ENCODE measurements around the gene CARMIL1.

Gene CARMIL1

DNA sequence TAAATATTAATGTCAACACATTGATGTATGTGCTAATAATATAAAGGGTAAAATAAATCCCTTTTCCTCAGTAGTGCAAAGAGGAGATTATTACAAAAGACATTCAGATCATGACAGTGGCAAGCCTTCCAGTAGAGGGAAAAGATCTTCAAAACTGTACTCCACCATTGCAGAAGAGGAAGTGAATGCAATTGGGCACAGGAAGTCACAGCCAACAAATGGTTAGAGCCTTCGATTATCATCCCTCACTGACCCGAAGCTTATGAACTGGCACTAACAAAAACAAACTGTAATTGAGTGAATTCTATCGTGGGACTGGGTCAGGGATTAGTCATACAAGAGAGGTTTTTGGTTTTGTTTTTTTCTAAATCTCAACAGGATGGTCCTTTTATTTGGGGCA lies 333.5 kb downstream of the CARMIL1 start:
- no peak for DNase-seq (ENCODE audit: low read depth, low spot score)

DNA sequence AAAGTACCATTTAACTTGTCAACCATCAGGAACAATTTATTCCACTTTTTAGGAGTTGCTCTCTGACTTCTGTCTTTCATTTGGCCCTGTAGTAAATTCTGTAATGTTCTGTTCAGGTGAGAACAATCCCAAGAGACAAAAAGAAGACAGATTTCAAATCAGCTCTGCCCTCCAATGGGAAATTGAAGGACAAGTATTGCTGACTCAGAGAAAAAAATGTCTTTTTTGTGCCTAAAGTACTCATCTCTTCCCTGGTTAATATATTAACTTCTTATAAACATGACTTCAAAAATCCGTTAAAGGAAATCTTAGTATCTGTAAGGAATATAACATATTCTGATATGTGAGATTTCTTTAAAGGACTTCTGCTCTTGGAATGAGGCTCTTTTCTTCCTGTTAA lies 334.2 kb downstream of the CARMIL1 start:
- DNase-seq (ENCODE audit: low read depth, low spot score), result no peak

DNA sequence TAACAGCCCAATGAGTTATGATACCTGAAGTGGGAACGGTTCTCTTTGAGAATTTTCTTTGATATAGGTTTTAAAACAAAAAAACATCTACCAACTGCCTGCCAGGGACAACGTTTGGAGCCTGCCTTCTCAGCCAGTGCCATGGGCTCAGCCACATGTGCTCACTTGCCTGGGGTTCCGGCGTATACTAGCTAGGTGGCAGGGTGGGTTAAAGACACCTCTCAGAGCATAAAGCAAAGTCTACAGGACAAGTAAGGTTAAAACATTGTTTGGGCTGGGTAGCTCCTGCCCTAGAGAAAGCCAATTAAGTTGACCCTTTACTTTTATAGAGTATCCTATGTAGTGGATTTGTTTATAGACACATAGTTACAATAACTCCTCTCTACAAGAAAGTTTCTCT lies 334.9 kb downstream of the CARMIL1 start:
- DNase-seq (ENCODE audit: low read depth, low spot score), result no peak

DNA sequence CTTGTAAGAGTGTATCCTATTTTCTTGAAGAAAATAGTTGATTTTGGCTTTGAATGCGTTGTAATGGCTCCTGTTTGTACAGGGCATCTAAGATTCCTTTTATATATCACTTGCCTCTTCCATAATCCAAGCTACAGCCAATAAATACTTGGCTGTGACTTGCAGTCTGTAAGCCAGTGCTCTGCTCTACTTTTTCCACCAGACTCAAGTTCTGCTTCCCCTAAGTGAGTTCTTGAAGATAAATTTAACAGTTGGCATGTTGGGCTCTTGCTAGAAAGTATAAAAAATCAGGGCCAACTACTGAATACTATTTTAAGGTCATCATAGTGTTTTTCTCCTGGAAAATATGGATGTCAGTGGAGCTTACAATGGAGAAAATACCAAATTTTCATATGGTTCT lies 336.3 kb downstream of the CARMIL1 start:
- no peak for DNase-seq (ENCODE audit: low read depth, low spot score)

DNA sequence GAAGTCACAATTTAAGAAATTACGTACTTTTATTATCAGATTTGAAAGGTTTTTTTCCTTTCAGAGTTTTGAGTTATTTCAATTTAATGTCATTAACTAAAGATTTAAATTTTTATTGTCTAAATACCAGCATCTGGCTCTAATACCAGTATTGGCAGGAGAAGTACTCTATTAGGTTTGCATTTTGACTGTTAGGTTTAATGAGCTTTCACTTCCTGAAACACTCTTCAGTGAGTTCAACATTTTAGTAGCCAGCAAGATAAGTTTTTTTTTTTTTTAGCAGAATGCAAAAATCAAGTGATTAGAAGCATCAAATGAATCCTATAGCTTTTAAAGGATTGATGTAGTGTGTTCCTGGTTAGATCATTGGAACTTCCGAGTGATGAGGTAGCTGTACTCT lies 338.8 kb downstream of the CARMIL1 start:
- DNase-seq (ENCODE audit: low read depth, low spot score), result no peak

DNA sequence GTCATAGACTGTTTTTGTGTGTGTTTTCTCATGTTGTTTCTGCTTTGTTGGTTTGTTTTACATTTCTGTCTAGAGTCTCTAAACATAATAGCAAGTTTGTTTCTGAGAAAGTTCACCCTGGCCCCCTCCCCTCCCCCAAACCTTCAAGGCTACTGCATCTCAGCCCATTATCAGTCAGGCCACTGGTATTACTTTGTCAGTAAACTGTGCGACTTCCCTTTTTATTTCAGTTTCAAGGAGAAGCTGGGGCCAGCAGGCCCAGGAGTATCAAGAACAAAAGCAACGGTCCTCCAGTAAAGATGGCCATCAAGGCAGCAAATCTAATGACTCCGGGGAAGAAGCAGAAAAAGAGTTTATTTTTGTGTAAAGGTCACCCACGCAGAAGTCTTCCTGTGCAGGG lies 340.0 kb downstream of the CARMIL1 start:
- no peak for DNase-seq (ENCODE audit: low read depth, low spot score)

DNA sequence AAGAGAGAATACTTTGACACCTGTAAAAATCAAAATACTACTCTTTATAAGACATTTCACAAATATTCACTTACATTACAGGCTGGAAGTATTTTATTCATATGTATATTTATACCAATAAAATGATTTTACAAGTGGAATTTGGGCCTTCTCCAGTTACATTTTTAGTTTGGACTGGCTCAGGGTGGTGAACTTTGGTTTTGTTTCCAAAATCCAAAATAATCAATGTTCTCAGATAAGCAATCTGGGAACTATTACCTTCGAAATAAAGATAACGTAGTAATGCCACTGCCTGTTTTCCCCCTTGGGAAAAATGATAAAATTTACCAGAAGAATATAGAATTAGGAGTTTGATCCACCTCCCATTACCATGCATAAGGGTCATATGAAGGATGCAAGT lies 341.2 kb downstream of the CARMIL1 start:
- DNase-seq (ENCODE audit: low read depth, low spot score), result no peak

DNA sequence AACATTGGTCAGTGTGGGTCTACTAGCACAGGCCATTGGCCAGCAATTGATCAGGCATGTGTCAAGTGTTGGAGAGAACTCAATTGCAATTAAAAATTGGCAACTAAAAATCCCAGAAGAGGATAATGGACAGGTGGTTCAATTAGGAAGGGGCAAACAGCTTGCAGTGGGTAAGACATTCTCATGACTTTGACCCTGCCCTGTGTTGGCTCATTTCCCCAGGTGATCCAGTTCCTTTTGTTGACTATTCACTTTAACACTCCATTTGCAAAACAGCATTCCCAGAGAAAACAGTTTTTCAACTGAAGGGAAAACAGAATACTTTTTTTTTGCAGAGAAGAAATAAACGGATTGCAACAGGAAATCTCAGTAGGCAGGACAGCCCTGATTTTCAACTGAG lies 343.9 kb downstream of the CARMIL1 start:
- no peak for DNase-seq (ENCODE audit: low read depth, low spot score)

DNA sequence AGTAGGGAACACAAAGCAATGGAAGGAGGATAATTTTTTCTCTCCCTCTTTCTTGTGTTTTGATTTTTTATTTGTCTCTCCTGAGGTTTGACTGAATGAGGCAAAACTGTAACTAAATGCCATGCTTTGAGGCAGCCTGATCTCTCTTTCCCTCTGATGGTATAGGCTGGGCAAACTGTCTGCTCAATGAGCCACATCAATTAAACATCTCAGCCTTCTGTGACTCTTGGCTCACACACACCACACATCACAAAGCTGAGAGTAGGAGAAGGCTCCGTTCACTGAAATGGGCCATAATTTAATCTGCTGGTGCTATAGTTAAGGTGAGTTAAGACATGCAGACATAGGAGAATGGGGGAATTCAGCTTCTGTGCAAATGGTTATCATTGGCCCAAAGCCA lies 344.7 kb downstream of the CARMIL1 start:
- no peak for DNase-seq (ENCODE audit: low read depth, low spot score)

DNA sequence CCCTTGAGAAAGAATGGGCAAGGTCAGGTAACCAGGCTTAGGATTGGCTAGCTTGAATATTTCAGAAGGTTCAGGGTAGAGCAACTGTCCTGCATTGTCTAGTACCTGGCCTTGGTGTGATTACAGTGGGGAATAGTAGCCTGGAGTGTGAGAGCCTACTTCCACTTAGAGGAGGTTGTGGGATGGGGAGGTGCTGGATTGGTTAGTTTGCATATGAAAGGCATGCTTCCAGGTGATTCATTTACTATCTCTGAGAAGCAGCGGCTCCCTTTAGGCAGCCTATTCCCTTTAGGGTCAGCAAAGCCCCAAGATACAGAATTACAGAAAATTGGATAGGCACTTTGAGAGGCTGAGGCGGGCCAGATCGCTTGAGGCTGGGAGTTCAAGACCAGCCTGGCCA lies 347.8 kb downstream of the CARMIL1 start:
- no peak for DNase-seq (ENCODE audit: low read depth, low spot score)

DNA sequence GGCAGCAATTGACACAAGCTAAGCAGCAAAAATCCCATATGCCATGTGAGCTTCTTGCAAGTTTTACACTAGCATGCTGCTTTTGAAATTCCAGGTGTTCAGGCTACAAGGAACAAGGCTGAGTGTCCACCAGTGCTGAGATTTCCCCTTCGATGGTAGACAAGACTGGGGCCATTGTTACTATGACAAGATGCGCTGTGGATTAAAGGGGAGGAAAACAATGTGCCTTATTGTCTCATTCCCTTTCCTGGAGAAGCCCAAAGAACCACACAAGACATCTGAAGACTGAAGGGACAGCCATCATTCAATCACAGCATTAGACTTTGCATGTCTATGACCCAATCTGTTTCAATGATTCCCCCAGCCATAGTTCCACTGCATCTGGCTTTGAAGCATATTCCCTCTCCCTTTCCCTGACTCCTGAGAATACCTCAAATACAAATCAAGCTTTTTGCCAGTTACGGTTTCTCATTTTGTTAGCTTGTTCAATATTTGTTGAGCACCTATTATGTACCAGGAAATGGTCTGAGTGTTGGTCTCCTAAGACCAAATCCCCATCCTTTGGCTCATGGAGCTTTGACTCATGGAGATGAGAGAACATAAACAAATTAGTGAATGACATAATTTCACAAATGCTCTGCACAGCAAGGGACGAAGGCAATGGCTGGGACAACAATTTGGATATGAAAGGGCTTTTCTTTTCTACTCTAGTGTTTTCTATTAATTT lies 349.5 kb downstream of the CARMIL1 start:
- DNase-seq (ENCODE audit: low read depth, low spot score), result no peak

DNA sequence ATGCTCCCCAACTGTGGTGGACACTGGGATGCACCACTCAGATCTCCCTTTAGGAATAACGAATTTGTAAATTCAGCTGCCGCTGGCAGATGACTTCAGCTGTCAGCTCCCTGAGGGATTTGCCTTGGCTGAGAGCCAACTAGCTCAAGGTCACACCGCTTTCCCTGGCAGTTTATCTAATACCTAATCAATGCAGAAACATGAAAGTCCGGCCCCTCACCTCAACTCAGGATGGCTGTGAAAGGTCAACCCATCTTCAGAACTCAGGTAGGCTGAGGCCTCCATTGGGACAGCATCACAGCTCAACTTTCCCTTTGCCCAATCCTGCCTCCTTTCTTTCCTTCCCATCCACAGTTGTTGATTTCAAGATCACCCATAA lies 350.0 kb downstream of the CARMIL1 start:
- no peak for DNase-seq (ENCODE audit: low read depth, low spot score)

DNA sequence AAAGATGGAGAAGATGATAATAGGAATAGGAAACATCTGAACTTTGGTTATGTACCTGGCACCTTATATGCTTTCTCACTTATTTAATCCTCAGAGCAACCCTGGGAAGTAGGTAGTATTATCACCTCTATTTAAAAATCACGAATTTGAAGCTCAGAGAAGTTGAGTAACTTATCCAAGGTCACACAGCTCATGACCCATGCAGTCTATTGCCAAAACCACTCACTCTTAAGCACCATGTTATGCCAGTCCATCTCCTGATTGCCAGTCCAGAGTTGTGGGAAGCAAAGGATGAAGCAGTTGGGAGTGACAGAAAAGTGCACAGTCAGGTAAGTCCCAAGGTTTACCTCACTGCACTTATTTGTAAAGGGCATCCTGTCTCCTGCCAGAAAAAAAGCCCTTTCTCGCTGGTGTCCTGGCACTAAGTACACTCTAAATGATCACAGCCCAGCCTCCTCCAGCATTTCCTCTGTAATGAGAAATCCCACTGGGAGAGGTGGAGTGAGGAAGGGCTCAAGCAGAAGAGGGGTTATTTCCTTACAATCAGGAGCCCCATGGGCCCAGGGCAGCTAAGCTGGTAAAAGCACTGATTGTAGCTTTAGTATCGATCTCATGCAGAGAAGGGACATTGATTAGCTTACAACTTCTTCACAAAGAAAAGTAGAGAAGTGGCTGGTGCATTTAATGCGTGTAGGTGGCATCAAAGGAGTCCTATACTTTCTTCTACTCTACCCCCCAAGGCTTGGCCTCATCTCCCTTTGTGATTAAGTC lies 351.5 kb downstream of the CARMIL1 start:
- no peak for DNase-seq (ENCODE audit: low read depth, low spot score)

DNA sequence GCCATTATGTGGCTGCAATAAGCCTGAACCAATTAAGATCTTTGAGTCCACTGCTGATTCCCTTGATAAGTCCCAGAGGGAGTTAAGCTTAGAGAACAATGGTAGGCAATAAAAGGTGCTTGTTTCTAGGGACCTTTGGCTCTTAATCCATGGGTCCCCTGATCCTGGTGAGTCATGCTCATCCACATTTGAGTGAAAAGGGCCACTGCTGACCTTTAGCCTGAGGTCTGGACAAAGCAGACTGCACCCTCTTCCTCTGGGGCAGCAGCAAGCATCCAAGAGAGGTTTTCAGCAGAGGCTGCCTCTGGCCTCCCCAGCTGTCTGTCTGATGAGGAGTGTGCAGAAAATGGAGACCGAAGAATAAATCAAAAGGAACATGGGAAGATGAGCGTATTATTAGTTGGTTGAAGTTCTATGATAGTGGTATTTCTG lies 356.7 kb downstream of the CARMIL1 start:
- DNase-seq (ENCODE audit: low read depth, low spot score), result no peak

DNA sequence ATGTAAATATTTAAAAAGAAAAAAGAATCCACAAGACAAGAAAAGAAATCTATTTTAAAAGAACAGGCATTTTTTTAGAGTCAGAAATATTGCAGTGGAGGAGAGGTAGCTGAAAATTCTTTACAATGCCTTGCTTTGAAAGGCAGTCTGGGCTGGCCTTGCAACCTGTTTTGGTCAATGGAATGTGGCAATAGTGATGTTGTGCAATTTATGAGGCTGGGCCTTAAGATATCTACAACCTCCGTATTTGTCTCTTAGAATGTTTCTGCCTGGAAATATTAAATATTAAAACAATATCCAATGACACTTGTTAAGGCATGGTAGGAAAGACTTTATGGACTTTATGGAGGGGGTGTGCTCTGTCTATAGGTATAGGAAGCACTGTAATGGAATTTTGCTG lies 358.0 kb downstream of the CARMIL1 start:
- DNase-seq (ENCODE audit: low read depth, low spot score), result no peak

DNA sequence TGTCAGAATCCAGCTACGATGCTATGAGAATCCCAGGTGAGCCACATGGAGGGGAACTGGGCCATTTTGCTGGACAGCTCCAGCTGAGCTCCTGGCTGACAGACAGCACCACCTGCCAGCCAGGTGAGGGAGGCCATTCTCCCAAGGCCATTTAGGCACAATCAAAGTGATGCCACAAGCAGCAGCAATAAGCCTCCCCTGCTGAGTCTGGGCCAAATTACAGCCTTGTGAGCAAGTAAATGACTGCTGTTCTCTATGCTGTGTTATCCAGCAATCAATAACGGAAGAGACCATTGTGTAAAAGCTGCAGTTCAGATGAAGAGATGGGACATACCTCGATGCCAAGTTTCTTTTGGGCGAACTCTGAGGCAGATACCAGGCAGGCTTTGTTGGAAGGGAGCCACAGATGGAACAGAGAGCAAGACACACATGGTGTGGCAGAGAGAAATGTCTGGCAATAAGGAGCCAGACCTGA lies 358.8 kb downstream of the CARMIL1 start:
- DNase-seq (ENCODE audit: low read depth, low spot score), result no peak

DNA sequence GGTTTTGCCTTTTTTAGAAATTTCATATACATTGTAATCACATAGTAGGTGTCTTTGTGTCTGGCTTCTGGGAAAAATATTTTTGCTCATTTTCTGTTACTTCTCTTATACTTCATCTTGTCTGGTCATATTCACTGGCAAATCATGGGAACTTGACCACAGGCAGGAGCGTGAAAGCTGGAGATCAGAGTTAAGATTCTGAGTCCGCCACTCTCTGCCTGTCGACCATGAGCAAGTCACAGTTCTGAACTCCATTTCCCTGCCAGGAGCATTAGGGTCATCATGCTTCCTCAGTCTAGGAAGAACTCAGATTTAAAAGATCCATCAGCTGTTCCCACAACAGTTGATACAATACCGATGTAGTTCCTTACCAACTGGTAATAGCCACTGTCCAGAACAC lies 360.5 kb downstream of the CARMIL1 start:
- DNase-seq (ENCODE audit: low read depth, low spot score), result no peak

DNA sequence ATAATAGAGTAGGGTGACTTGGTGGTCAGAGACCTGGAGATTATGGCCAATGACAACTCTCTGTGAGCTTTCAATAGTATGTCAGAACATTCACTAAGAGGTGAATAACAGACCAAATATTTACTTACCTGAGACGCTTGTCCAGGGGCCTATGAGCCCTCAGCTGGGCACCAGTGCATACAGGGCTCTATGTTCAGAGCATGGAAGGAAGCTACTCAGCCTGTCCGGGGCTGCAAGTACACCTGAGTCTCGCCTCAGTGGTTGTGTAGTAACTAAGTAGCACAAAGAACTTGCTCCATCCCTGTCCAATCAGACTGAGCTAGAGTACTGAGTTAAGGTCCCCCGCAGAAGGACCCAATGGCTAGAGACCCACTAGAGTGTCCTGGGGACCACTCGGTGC lies 361.3 kb downstream of the CARMIL1 start:
- DNase-seq (ENCODE audit: low read depth, low spot score), result no peak

DNA sequence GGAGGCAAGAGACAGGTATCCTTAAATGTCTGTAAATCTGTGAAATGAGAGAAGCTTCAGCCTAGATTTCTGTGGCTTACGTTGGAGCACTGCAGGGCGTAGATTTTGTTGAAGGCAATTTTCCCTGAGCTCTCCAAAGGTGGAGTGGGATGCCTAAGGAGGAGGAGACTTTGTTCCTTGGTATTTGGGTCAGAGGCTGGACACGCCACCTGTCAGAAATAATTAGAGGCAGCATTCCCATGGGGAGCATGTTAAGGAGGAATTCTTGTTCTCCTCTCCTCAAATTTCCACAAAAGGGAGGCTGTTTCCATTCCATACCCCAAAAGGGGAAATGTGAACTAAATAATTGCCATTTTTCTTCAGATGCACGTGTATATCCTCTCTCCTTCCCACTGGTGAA lies 361.7 kb downstream of the CARMIL1 start:
- DNase-seq (ENCODE audit: low read depth, low spot score), result no peak

DNA sequence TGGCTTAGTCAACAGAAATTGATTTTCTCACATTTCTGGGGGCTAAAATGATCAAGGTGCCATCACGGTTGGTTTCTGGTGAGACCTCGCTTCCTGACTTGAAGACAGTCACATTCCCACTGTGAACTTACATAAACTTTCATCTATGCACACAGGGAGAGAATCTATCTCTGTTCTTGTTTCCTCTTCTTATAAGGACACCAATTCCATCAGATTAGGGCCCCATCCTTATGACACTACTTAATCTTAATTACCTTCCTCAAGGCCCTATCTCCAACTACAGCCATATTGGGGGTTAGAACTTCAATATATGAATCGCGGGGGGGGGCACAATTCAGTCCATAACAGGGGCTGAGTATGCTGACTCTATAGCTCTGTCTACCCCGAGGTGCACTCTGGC lies 362.2 kb downstream of the CARMIL1 start:
- DNase-seq (ENCODE audit: low read depth, low spot score), result no peak

DNA sequence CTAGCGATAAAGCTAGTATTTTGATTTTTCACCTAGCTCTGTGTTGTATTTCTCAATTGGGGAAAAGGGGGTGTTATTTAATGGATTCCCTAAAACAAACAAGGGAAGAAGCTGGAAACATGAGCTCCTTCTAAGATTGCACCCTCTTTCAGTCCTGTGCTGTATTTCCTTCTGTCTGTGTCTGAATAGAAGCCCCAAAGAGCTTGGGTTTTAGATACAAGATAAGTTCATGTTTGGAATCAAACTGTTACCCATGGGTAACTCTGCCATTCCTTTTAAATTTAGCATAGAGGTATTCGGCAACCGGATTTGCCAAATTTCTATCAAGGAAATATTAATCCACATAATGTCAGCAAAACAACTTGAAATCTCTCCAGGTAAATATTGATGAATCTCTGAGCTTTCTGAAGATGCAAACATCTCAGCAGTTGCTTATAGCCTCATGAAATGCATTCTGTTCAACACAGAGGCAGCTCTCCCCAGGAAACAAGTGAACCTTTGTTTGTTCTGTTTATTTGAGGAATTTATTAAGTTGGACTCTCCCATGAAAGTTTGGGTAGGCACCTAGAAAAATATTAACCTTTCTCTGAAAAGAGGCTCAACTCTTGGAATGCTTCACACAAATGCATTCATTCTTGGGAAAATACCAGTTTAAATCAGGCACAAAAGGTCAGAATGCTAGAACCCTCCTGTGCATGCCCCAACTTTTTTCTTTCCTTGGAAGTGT lies 362.9 kb downstream of the CARMIL1 start:
- DNase-seq (ENCODE audit: low read depth, low spot score), result no peak

DNA sequence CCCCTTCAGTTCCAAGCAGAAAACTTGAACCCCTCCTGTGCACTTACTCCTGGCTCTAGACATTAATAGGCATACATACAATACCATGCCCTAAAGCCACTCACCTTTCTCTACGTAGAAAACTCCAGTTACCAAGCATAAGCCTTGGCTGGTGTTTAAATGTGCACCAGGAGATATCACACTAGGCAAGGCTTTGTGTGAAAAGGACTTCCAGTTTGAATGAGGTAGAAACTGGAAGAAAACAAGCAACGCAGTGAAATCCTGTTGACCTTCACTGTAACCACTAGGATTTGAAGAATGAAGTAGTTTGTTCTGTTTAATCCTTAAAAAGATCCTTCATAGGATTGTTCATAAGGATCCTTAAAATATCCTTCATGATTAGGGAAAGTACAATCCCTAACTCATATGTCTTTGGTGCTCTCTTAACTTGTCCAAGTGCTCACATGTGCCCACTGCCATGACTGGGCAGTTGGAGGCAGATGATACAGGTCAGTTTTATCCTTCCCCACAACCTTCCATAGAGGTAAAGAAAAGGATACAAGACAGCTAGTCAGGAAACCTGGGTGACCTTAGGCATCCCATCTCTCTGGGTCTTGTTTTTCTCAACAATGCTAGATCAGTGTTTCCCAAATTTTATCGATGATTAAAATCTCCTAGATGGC lies 363.6 kb downstream of the CARMIL1 start:
- DNase-seq (ENCODE audit: low read depth, low spot score), result no peak

All from activated naive CD8-positive, alpha-beta T cell treated with anti-CD3 and anti-CD28 coated beads, Interleukin-2, amount 50 U/mL, for 16 hours (primary cell).